ENCODE measurements around the gene KIF26B.
"Not testable (repeated sequence)": the region's sequence is repeated elsewhere in the genome, so short reads cannot be mapped to it uniquely, and the experiment has no call there.

Gene KIF26B

GRCh38 chr1:245154429-245155271 is at the start of gene KIF26B:
KIF26B (plus strand) TSS chr1:245154985; CDS start chr1:245155425, 440 bp downstream.
- no peak for DNase-seq

- no peak for DNase-seq
These were observed 49.7 kb upstream of the KIF26B start for GRCh38 chr1:245105042-245105441.

GRCh38 chr1:245105815-245106410 is 48.9 kb upstream of the KIF26B start:
- DNase-seq, result no peak

GRCh38 chr1:245107776-245108114 is 47.0 kb upstream of the KIF26B start:
- DNase-seq, result no peak

GRCh38 chr1:245108246-245108645 is 46.5 kb upstream of the KIF26B start:
- DNase-seq, result no peak

- DNase-seq, result no peak
These were observed 45.9 kb upstream of the KIF26B start for GRCh38 chr1:245108909-245109308.

GRCh38 chr1:245110406-245110805 is 44.4 kb upstream of the KIF26B start:
- DNase-seq, result no peak

- DNase-seq, result no peak
These were observed 43.7 kb upstream of the KIF26B start for GRCh38 chr1:245111073-245111472.

GRCh38 chr1:245113649-245114048 is 41.1 kb upstream of the KIF26B start:
- DNase-seq, result no peak

GRCh38 chr1:245116131-245116530 is 38.7 kb upstream of the KIF26B start:
- no peak for DNase-seq

- no peak for DNase-seq
These were observed 38.0 kb upstream of the KIF26B start for GRCh38 chr1:245116751-245117150.

GRCh38 chr1:245118066-245118465 is 36.7 kb upstream of the KIF26B start:
- no peak for DNase-seq

GRCh38 chr1:245118806-245119205 is 36.0 kb upstream of the KIF26B start:
- no peak for DNase-seq

GRCh38 chr1:245121523-245121922 is 33.3 kb upstream of the KIF26B start:
- no peak for DNase-seq

- no peak for DNase-seq
These were observed 30.5 kb upstream of the KIF26B start for GRCh38 chr1:245124241-245124640.

GRCh38 chr1:245124644-245125043 is 30.1 kb upstream of the KIF26B start:
- no peak for DNase-seq

GRCh38 chr1:245126530-245126929 is 28.3 kb upstream of the KIF26B start:
- no peak for DNase-seq

GRCh38 chr1:245128381-245129101 is 26.2 kb upstream of the KIF26B start:
- no peak for DNase-seq

- DNase-seq, result no peak
These were observed 25.2 kb upstream of the KIF26B start for GRCh38 chr1:245129319-245130240.

- DNase-seq, result not testable (repeated sequence)
These were observed 24.3 kb upstream of the KIF26B start for GRCh38 chr1:245130281-245131025.

GRCh38 chr1:245131026-245131393 is 23.8 kb upstream of the KIF26B start:
- no peak for DNase-seq

GRCh38 chr1:245132771-245133170 is 22.0 kb upstream of the KIF26B start:
- no peak for DNase-seq
